K562 (cell line): ENCODE data around the gene ALG13.

Experiments used
- CAMTA2 ChIP-seq: fragments of 250-450 bp; sonication (Bioruptor Pico); conservative IDR thresholded peaks from 2 replicates; pipeline ENCODE4 v1.5.1; 2022
- FOXA1 ChIP-seq: fragments of 450-650 bp; IDR thresholded peaks from 2 replicates; pipeline ENCODE4 v1.6.1; 2016; ENCODE audit warnings: mild to moderate bottlenecking, borderline replicate concordance
- PHF8 ChIP-seq: fragments of 200-600 bp; sonication (generic); IDR thresholded peaks from 2 replicates; pipeline ENCODE4 v1.6.1; 2012; ENCODE audit warnings: mixed run types, mild to moderate bottlenecking, inconsistent platforms, low read length, moderate library complexity, borderline replicate concordance
- ZFP1 ChIP-seq: fragments of 450-650 bp; formaldehyde crosslinking; IDR thresholded peaks from 2 replicates; pipeline ENCODE4 v1.4.0; 2020; ENCODE audit warnings: mild to moderate bottlenecking, mixed read lengths
- TF ChIP-seq, protein P1 (sequence below): sonication (generic); formaldehyde crosslinking; IDR thresholded peaks from 2 replicates; pipeline ENCODE4 v1.8.0; 2023; ENCODE audit warnings: mild to moderate bottlenecking, missing genetic modification reagents
- TF ChIP-seq, protein P2 (sequence below), 2 experiments: fragments of 450-650 bp; IDR thresholded peaks; 2 replicates each; pipeline ENCODE4 v1.6.1; 2016; ENCODE audit warnings: mild to moderate bottlenecking in 2 of 2, borderline replicate concordance in 1 of 2, low read depth in 1 of 2, moderate library complexity in 1 of 2
- TF ChIP-seq, protein P3 (sequence below), 3 experiments: IDR thresholded peaks in 2 of 3; conservative IDR thresholded peaks in 1 of 3; 2 replicates each; pipeline ENCODE4 v1.5.1; 2011 to 2012; ENCODE audit warnings: low read length in 3 of 3, mild to moderate bottlenecking in 3 of 3, control low read depth in 2 of 3, improper control_type of control experiment in 1 of 3, inconsistent platforms in 1 of 3, low read depth in 1 of 3, mixed read lengths in 1 of 3, moderate library complexity in 1 of 3; ENCODE audit not compliant: insufficient read depth in 2 of 3

DNA sequence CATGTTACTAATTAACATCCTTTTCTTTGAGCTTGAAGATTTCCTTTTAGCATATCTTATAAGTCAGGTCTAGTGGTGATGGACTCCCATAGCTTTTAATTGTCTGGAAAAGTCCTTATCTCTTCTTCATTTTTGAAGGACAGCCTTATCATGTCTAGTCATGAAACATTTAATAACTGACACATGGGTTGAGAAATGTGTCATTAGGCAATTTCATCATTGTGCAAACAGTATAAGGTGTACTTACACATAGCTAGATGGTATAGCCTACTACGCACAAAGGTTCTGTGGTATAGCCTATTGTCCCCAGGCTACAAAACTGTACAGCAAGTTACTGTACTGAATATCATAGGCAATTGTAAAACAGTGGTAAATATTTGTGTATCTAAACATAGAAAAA lies 34.5 kb upstream of the ALG13 start:
- TF ChIP-seq ZFP1 (CRISPR knock-in tag), result no peak
- TF ChIP-seq, protein P1, sequence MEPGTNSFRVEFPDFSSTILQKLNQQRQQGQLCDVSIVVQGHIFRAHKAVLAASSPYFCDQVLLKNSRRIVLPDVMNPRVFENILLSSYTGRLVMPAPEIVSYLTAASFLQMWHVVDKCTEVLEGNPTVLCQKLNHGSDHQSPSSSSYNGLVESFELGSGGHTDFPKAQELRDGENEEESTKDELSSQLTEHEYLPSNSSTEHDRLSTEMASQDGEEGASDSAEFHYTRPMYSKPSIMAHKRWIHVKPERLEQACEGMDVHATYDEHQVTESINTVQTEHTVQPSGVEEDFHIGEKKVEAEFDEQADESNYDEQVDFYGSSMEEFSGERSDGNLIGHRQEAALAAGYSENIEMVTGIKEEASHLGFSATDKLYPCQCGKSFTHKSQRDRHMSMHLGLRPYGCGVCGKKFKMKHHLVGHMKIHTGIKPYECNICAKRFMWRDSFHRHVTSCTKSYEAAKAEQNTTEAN (CRISPR knock-in tag), result no peak
- TF ChIP-seq FOXA1, result no peak
- TF ChIP-seq CAMTA2 (CRISPR knock-in tag), result no peak
- TF ChIP-seq, protein P2, sequence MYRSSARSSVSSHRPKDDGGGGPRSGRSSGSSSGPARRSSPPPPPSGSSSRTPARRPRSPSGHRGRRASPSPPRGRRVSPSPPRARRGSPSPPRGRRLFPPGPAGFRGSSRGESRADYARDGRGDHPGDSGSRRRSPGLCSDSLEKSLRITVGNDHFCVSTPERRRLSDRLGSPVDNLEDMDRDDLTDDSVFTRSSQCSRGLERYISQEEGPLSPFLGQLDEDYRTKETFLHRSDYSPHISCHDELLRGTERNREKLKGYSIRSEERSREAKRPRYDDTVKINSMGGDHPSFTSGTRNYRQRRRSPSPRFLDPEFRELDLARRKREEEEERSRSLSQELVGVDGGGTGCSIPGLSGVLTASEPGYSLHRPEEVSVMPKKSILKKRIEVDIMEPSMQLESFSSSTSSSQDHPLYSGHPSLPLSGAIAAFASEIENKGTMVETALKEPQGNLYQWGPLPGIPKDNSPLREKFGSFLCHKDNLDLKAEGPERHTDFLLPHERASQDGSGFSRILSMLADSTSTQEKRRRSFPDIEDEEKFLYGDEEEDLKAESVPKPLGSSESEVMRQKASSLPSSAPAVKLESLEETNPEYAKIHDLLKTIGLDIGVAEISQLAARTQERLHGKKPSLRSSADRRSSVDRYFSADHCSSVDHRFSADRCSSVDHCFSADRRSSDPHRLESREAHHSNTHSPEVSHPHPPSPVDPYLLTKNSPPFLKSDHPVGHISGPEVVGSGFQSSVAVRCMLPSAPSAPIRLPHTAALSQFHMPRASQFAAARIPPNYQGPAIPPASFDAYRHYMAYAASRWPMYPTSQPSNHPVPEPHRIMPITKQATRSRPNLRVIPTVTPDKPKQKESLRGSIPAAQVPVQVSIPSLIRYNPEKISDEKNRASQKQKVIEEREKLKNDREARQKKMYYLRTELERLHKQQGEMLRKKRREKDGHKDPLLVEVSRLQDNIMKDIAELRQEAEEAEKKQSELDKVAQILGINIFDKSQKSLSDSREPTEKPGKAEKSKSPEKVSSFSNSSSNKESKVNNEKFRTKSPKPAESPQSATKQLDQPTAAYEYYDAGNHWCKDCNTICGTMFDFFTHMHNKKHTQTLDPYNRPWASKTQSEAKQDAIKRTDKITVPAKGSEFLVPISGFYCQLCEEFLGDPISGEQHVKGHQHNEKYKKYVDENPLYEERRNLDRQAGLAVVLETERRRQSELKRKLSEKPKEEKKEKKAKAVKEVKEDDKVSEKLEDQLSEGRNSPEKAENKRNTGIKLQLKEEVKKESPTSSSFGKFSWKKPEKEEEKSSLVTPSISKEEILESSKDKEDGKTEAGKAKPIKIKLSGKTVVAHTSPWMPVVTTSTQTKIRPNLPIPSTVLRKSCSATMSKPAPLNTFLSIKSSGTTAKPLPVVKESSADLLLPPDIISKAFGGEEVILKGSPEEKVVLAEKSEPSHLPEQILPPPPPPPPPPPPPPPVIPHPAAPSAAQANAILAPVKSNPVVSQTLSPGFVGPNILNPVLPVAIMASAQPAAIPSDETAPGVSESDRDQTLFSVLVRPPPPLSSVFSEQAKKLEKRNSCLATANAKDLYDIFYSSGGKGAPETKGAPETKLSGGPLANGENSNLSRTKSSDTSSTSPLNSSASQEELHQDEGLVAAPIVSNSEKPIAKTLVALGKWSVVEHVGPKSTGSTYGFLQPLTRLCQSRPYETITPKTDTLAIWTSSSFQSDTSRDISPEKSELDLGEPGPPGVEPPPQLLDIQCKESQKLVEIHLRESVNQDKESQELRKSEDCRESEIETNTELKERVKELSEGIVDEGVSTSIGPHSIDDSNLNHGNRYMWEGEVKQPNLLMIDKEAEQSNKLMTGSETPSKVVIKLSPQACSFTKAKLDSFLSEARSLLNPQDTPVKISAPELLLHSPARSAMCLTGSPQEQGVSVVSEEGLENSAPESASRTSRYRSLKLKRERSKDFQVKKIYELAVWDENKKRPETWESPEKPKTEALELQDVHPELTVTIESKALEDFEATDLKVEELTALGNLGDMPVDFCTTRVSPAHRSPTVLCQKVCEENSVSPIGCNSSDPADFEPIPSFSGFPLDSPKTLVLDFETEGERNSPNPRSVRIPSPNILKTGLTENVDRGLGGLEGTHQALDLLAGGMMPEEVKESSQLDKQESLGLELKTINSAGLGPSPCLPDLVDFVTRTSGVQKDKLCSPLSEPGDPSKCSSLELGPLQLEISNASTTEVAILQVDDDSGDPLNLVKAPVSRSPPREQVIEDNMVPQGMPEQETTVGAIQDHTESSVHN (IDR thresholded peaks at IDR 0.05; ENCODE audit: borderline replicate concordance in 1 of 2, low read depth in 1 of 2), result no peak
- TF ChIP-seq, protein P3, sequence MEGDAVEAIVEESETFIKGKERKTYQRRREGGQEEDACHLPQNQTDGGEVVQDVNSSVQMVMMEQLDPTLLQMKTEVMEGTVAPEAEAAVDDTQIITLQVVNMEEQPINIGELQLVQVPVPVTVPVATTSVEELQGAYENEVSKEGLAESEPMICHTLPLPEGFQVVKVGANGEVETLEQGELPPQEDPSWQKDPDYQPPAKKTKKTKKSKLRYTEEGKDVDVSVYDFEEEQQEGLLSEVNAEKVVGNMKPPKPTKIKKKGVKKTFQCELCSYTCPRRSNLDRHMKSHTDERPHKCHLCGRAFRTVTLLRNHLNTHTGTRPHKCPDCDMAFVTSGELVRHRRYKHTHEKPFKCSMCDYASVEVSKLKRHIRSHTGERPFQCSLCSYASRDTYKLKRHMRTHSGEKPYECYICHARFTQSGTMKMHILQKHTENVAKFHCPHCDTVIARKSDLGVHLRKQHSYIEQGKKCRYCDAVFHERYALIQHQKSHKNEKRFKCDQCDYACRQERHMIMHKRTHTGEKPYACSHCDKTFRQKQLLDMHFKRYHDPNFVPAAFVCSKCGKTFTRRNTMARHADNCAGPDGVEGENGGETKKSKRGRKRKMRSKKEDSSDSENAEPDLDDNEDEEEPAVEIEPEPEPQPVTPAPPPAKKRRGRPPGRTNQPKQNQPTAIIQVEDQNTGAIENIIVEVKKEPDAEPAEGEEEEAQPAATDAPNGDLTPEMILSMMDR (IDR thresholded peaks at IDR 0.05 in 2 of 3, conservative IDR thresholded peaks at IDR 0.05 in 1 of 3; ENCODE audit: insufficient read depth in 2 of 3, low read depth in 1 of 3, low read length in 3 of 3), result no peak
- TF ChIP-seq PHF8, result no peak
